Measurements from ENCODE around the gene RPS10.

RPS10 gene

GRCh38 chr6:34425498-34426410 lies at the start of gene RPS10:
Gene RPS10 (minus strand): TSS chr6:34426069. CDS start chr6:34425221, 848 bp downstream.
- peak; percentile 94 for DNase-seq

DNA sequence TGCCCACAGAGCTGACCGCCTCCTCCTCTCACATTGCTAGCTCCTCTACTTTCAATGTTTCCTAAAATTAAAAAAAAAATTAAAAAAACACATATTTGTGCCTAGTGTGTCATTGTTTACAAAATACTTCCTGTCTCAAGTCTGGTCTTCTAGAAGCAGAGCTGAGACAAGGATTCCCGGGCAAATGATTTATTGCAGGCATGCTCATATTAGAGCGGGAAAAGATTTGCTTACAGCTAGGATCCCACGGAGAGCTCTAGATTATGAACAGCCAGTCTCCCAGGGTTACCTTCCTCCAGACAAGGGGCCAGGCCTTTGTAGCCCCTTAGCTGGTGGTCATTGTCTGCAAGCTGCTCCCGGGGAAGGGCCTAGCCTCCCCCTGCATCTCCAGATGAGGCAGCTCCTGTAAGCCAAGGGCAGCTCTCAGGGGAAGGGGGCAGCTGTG lies 49.4 kb upstream of the RPS10 start:
- no peak for DNase-seq

GRCh38 chr6:34474754-34475153 lies 48.9 kb upstream of the RPS10 start:
- DNase-seq: no peak

DNA sequence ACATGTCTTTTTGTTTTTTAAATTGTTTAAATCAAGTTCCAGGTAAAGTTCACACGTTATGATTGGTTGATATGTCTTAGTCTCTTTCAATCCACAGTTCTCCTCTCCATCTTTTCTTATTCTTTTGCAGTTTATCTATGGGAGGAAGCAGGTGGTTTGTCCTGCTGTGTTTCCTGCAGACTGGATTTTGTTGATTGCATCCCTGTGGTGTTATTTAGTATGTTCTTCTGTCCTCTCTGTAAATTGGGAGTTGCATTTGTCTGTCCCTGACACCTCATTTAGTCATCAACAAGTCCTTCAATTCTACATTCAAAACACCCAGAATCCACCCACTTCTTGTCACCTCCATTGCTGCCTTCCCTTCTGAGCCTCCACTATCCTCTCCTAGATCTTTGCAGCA lies 48.1 kb upstream of the RPS10 start:
- no peak for DNase-seq

GRCh38 chr6:34472425-34472824 lies 46.6 kb upstream of the RPS10 start:
- DNase-seq: no peak

- no peak for DNase-seq
Measured at GRCh38 chr6:34469499-34469898, 43.6 kb upstream of the RPS10 start.

GRCh38 chr6:34468378-34468892 lies 42.6 kb upstream of the RPS10 start:
- DNase-seq: no peak

GRCh38 chr6:34466242-34467185 lies 40.6 kb upstream of the RPS10 start:
- no peak for DNase-seq

GRCh38 chr6:34465531-34466241 lies 39.8 kb upstream of the RPS10 start, which contains the start of gene PACSIN1:
Gene PACSIN1 (plus strand): TSS chr6:34466076. CDS start chr6:34526306, 60,230 bp downstream.
- DNase-seq: peak; percentile 44

GRCh38 chr6:34463849-34464248 lies 38.0 kb upstream of the RPS10 start:
- no peak for DNase-seq

GRCh38 chr6:34463299-34463698 lies 37.4 kb upstream of the RPS10 start:
- no peak for DNase-seq

- no peak for DNase-seq
Measured at GRCh38 chr6:34462551-34462971, 36.7 kb upstream of the RPS10 start.

DNA sequence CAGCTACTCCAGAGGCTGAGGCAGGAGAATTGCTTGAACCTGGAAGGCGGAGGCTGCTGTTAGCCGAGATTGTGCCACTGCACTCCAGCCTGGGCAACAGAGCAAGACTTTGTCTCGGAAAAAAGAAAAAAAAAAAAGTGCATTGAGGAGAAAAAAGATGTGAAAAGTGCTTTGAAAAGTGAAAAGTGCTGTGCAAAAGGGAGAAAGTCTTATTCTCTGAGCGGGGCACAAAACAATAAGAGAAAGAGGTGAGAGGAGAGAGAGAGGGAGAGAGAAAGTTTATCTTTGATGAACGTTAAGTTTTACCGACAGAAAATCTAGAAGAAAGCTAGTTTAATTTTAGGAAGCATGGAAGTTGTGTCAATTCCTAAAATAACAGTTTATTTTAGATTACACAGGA lies 36.1 kb upstream of the RPS10 start:
- no peak for DNase-seq

DNA sequence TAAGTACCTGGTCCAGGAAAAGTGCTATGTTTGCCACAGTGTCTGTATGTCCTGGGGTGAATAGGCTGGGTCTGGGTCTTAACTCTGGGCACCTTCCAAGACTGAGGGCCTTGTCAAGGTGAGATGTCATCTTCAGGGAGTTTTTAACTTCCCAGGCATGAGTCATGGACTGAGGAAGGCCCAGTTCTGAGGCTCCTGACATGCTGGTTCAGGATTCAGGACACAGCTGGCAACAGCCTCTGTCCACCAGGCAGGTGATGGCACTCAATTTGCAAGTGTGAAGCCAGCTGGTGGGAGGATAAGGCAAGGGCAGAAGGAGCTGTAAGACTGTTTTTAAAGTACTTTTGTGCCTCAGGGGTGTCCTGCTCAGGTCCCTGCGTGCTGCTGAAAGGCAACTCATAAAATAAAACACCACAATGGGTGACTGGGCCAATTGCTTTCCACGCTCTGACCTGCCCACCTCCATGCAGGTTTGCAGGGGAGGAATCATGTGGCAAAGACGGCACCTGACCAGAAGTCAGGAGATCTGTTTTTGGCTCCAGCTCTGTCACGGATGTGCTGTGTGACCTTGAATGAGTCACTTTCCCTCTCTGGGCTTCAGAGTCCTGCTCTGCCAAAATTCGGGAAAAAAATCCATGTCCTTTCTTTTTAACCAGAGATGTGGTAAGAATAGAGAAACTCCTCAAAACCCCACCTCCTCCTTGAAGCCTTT lies 35.1 kb upstream of the RPS10 start:
- DNase-seq: no peak

DNA sequence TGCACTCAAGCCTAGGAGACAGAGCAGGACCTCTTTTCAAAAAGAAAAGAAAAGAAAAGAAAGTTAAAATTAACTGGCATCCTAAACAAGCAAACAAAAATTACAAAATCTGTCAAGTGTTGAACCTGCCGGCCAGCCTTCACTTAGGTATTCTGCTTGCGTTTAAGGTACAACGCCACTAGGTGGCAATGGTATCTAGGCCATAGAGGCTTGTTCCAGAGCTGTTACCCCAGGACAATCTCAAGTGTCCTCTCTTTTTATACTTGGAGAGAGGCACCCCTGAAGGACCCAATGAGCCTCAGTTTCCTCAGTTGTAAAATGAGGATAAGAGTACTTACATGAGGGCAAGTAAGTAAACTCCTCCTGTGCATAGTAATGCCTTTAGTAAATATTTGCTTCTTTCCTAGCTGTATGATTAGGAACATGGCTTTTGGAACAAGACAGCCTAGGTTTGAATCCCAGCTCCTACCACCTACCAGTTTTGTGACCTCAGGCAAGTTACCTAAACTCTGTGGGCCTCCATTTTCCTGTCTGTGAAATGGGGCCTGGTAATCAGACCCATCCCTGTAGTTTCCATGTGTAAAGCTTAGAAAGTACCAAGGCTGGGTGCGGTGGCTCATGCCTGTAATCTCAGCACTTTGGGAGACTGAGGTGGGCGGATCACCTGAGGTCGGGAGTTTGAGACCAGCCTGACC lies 34.2 kb upstream of the RPS10 start:
- DNase-seq: peak; percentile 55

DNA sequence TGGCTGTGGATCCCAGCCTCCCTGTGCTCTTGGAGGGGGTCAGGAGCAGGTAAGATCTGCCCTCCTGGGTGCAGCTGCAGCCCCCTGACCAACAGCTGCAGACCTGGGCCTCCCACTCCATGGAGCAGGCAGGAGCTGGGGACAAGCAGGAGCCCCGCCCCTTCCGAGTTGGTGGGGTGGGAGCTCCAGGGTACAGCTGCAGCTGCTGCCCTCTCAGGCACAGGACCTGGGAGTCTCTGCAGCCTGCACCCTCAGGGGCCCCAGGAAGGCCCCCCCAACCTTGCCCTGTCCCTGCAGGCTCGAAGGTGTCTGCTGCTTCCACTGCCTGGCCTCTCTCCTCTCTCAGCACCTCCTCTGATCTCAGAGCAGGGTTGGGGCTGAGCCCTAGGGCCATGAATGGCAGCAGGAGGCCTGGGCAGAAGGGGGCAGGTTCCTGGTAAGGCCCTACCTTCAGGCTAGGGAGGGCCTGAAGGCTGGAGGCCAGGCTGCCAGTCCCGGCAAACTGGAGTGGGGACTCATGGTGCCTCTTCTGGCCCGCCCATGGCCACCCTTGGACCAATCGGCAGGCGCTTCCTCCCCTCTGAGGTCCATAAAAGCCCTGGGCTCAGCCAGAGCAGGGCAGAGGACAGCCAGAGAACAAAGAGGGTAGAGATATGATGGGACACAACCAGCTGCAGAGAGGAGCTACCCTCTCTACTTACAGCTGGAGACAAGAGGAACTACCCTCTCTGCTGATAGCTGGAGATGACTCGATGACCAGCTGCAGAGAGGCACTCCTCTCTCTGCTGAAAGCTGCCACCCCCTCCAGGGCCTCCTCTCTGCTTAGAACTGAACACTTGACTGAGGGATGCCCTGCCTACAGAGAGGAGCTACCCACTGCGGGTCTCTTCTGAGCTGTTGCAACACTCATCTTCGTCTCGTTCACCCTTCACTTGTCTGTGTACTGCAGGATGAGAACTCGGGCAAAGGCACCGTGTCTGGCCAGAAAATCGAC lies 32.2 kb upstream of the RPS10 start:
- no peak for DNase-seq

GRCh38 chr6:34457382-34457741 lies 31.5 kb upstream of the RPS10 start:
- no peak for DNase-seq

GRCh38 chr6:34455831-34456230 lies 30.0 kb upstream of the RPS10 start:
- DNase-seq: no peak

DNA sequence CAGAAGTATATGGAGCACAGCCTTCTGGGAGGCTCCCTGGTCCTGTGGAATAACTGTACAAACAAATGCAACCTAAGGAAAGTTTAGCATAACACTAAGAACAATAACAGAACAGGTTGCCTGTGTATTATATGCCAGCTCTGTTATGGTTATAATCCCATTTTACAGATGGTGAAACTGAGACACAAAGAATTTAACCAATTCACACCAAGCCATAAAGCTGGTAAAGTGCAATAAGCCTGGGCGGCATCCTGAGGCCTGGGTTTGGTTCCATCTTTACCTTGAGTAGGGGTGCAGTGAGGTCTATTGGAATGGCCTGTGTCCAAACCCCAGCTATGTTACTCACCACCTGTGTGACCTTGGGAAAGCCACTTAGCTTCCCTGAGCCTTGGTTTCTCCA lies 25.3 kb upstream of the RPS10 start:
- no peak for DNase-seq

- DNase-seq: peak; percentile 24
Measured at GRCh38 chr6:34447910-34448309, 22.0 kb upstream of the RPS10 start.
